H1 (cell line): ENCODE data around the gene NOC4L. TPM values are rescaled to one million over a fixed set of nuclear protein-coding genes. Genes with fewer than 3 reads are reported as not detected.

ENCODE experiments used
- CTCF ChIA-PET: fragments of 300-600 bp; sonication (Branson Sonifier 250); formaldehyde crosslinking; loops from one replicate; lab custom pipeline; 2021; ENCODE audit not compliant: partially characterized antibody; lab: Charles Lee
- POLR2A ChIA-PET: fragments of 300-600 bp; sonication (Branson Sonifier 250); formaldehyde crosslinking; loops from one replicate; lab custom pipeline; 2021; ENCODE audit warnings: inconsistent platforms; ENCODE audit not compliant: partially characterized antibody; lab: Charles Lee
- DNase-seq, 2 experiments: peaks; one replicate each; pipeline versions ENCODE4 v3.0.0 to v3.0.0-alpha.2; 2010 to 2022; ENCODE audit warnings: low spot score in 2 of 2, low read depth in 1 of 2, mixed read lengths in 1 of 2
- FAIRE-seq: peaks from 2 replicates; lab custom pipeline; 2011; peaks lifted over from hg19 to GRCh38; lab: Jason Lieb, UNC
- H2AFZ ChIP-seq: 2 replicates; pipeline ENCODE4 v1.8.1; 2012; ENCODE audit warnings: low read length, inconsistent platforms
- H2AK5ac ChIP-seq: 2 replicates; pipeline ENCODE4 v1.6.1; 2013; ENCODE audit warnings: low read depth, low read length
- H2BK120ac ChIP-seq: replicated peaks from 2 replicates; pipeline ENCODE3; 2013; ENCODE audit warnings: low read depth, low read length, inconsistent platforms
- H2BK12ac ChIP-seq: 2 replicates; pipeline ENCODE4 v1.6.1; 2013; ENCODE audit warnings: low read depth, low read length
- H2BK15ac ChIP-seq: 2 replicates; pipeline ENCODE4 v1.6.1; 2013; ENCODE audit warnings: low read length
- H2BK20ac ChIP-seq: 2 replicates; pipeline ENCODE4 v1.6.1; 2013; ENCODE audit warnings: low read length
- H2BK5ac ChIP-seq: 2 replicates; pipeline ENCODE4 v1.6.1; 2013; ENCODE audit warnings: low read depth, low read length
- H3K14ac ChIP-seq: 2 replicates; pipeline ENCODE4 v1.6.1; 2013; ENCODE audit warnings: inconsistent platforms; ENCODE audit not compliant: insufficient read length
- H3K18ac ChIP-seq: 2 replicates; pipeline ENCODE4 v1.6.1; 2013; ENCODE audit warnings: low read length; ENCODE audit errors: extremely low read depth
- H3K23ac ChIP-seq: 2 replicates; pipeline ENCODE4 v1.6.1; 2013; ENCODE audit warnings: inconsistent platforms; ENCODE audit not compliant: insufficient read length
- H3K23me2 ChIP-seq: 2 replicates; pipeline ENCODE4 v1.6.1; 2013; ENCODE audit warnings: low read depth, low read length
- H3K27ac ChIP-seq: 2 replicates; pipeline ENCODE4 v1.6.1; 2011; ENCODE audit warnings: low read depth, low read length, inconsistent platforms
- H3K27me3 ChIP-seq, 4 experiments: replicated peaks in 1 of 4; 1 replicate in 1 of 4; 2 replicates in 3 of 4; pipeline versions ENCODE4 v1.6.1 to v1.8.1; 2011 to 2013; ENCODE audit warnings: low read length in 3 of 4, mild to moderate bottlenecking in 3 of 4, inconsistent platforms in 2 of 4, mixed read lengths in 2 of 4, moderate library complexity in 1 of 4; ENCODE audit not compliant: control insufficient read depth in 3 of 4, insufficient read depth in 3 of 4; ENCODE audit errors: extremely low read depth in 1 of 4
- H3K36me3 ChIP-seq, 4 experiments: 2 replicates each; pipeline versions ENCODE4 v1.6.1 to v1.8.1; 2011 to 2013; ENCODE audit warnings: mild to moderate bottlenecking in 4 of 4, low read length in 3 of 4, moderate library complexity in 2 of 4, control low read depth in 1 of 4, inconsistent platforms in 1 of 4; ENCODE audit not compliant: insufficient read depth in 4 of 4, control insufficient read depth in 2 of 4
- H3K4ac ChIP-seq: replicated peaks from 2 replicates; pipeline ENCODE3; 2013; ENCODE audit warnings: low read length, low read depth, mixed read lengths, inconsistent platforms; ENCODE audit not compliant: insufficient read length
- H3K4me1 ChIP-seq, 4 experiments: replicated peaks in 1 of 4; 1 replicate in 1 of 4; 2 replicates in 3 of 4; pipeline versions ENCODE4 v1.6.1 to v1.8.1; 2011 to 2013; ENCODE audit warnings: low read length in 3 of 4, inconsistent platforms in 2 of 4, mixed read lengths in 1 of 4; ENCODE audit not compliant: insufficient read depth in 4 of 4, control insufficient read depth in 3 of 4
- H3K4me2 ChIP-seq, 2 experiments: 2 replicates each; pipeline versions ENCODE4 v1.6.1 to v1.8.1; 2011 to 2013; ENCODE audit warnings: low read depth in 2 of 2, low read length in 2 of 2, control low read depth in 1 of 2, inconsistent platforms in 1 of 2, mild to moderate bottlenecking in 1 of 2; ENCODE audit not compliant: insufficient read depth in 1 of 2
- H3K4me3 ChIP-seq, 4 experiments: fragments of 200-600, 300-600 bp in 1 of 4; sonication (generic), shearing (Covaris generic), sonication (Bioruptor Twin) in 1 of 4; 2 replicates each; pipeline versions ENCODE4 v1.5.1 to v1.8.1; 2011 to 2016; ENCODE audit warnings: low read length in 4 of 4, low read depth in 3 of 4, control low read depth in 2 of 4, inconsistent platforms in 2 of 4, mild to moderate bottlenecking in 2 of 4, mixed read lengths in 1 of 4, moderate library complexity in 1 of 4; ENCODE audit not compliant: insufficient read depth in 2 of 4; ENCODE audit errors: extremely low read depth in 1 of 4
- H3K56ac ChIP-seq: replicated peaks from 2 replicates; pipeline ENCODE3; 2013; ENCODE audit warnings: low read depth, mild to moderate bottlenecking, mixed read lengths, low read length, inconsistent platforms; ENCODE audit not compliant: insufficient read length
- H3K79me1 ChIP-seq: 2 replicates; pipeline ENCODE4 v1.6.1; 2013; ENCODE audit warnings: low read depth, low read length, control low read depth
- H3K79me2 ChIP-seq, 2 experiments: 2 replicates each; pipeline versions ENCODE4 v1.6.1 to v1.8.1; 2012 to 2013; ENCODE audit warnings: low read length in 2 of 2, mild to moderate bottlenecking in 2 of 2, inconsistent platforms in 1 of 2; ENCODE audit not compliant: insufficient read depth in 2 of 2, control insufficient read depth in 1 of 2
- H3K9ac ChIP-seq, 4 experiments: replicated peaks in 1 of 4; 1 replicate in 1 of 4; 2 replicates in 3 of 4; pipeline versions ENCODE4 v1.6.1 to v1.8.1; 2011 to 2013; ENCODE audit warnings: low read depth in 3 of 4, low read length in 3 of 4, control low read depth in 2 of 4, mild to moderate bottlenecking in 2 of 4, moderate library complexity in 2 of 4, inconsistent platforms in 1 of 4; ENCODE audit errors: extremely low read depth in 1 of 4
- H3K9me3 ChIP-seq, 2 experiments: 2 replicates each; pipeline versions ENCODE4 v1.6.1 to v1.8.1; 2012 to 2013; ENCODE audit warnings: mild to moderate bottlenecking in 2 of 2, moderate library complexity in 2 of 2, control low read depth in 1 of 2, inconsistent platforms in 1 of 2, low read depth in 1 of 2, low read length in 1 of 2, mixed read lengths in 1 of 2; ENCODE audit not compliant: insufficient read depth in 2 of 2
- H4K20me1 ChIP-seq, 2 experiments: replicated peaks in 1 of 2; 2 replicates each; pipeline versions ENCODE3 to v1.8.1; 2011 to 2013; ENCODE audit warnings: inconsistent platforms in 2 of 2, low read length in 2 of 2, mild to moderate bottlenecking in 1 of 2; ENCODE audit not compliant: insufficient read depth in 2 of 2, control insufficient read depth in 1 of 2
- H4K5ac ChIP-seq: 2 replicates; pipeline ENCODE4 v1.6.1; 2013; ENCODE audit warnings: low read length, low read depth, mixed read lengths, inconsistent platforms; ENCODE audit not compliant: insufficient read length
- H4K8ac ChIP-seq: 2 replicates; pipeline ENCODE4 v1.8.0; 2013; ENCODE audit warnings: mild to moderate bottlenecking, moderate library complexity, low read length, inconsistent platforms; ENCODE audit not compliant: insufficient read depth; ENCODE audit errors: extremely low read depth
- H4K91ac ChIP-seq: replicated peaks from 2 replicates; pipeline ENCODE3; 2013; ENCODE audit warnings: low read length, mixed read lengths, inconsistent platforms; ENCODE audit not compliant: insufficient read length
- EP300 ChIP-seq, 2 experiments: IDR thresholded peaks; 1 replicate in 1 of 2; 2 replicates in 1 of 2; pipeline ENCODE4 v1.6.1; 2011 to 2012; ENCODE audit warnings: low read depth in 2 of 2, low read length in 2 of 2, mild to moderate bottlenecking in 2 of 2, borderline replicate concordance in 1 of 2, inconsistent platforms in 1 of 2, moderate library complexity in 1 of 2
- KDM5A ChIP-seq: fragments of 200-600 bp; IDR thresholded peaks from 2 replicates; pipeline ENCODE4 v1.7.1; 2012; ENCODE audit warnings: mild to moderate bottlenecking, low read length, inconsistent platforms, mixed read lengths
- RAD21 ChIP-seq, 2 experiments: IDR thresholded peaks in 1 of 2; conservative IDR thresholded peaks in 1 of 2; 2 replicates each; pipeline ENCODE4 v1.6.1; 2011; ENCODE audit warnings: low read depth in 2 of 2, low read length in 2 of 2, improper control_type of control experiment in 1 of 2, inconsistent platforms in 1 of 2, mild to moderate bottlenecking in 1 of 2, moderate library complexity in 1 of 2
- RNF2 ChIP-seq: fragments of 200-900, 300-1000 bp; sonication (generic); IDR thresholded peaks from 2 replicates; pipeline ENCODE4 v1.7.1; 2016; ENCODE audit warnings: borderline replicate concordance, low read depth, mild to moderate bottlenecking, antibody characterized with exemption, low read length; ENCODE audit not compliant: poor library complexity, severe bottlenecking; ENCODE audit errors: missing control alignments
- SIN3A ChIP-seq, 2 experiments: IDR thresholded peaks in 1 of 2; conservative IDR thresholded peaks in 1 of 2; 2 replicates each; pipeline ENCODE4 v1.6.1; 2011 to 2012; ENCODE audit warnings: low read length in 2 of 2, improper control_type of control experiment in 1 of 2, low read depth in 1 of 2, mild to moderate bottlenecking in 1 of 2
- WGBS, 2 experiments: shearing (Covaris generic) in 1 of 2; methylation state at CpG; one replicate each; pipeline versions ENCODE4 v1.1.6 to v1.1.7; 2013 to 2015; ENCODE audit warnings: low lambda C conversion rate in 2 of 2, mixed read lengths in 2 of 2, inconsistent platforms in 1 of 2, low coverage in 1 of 2, missing lambda C conversion rate in 1 of 2; ENCODE audit not compliant: insufficient replicate concordance in 2 of 2, insufficient coverage in 1 of 2, insufficient read length in 1 of 2; ENCODE audit errors: extremely low coverage in 1 of 2, missing lambda C conversion rate in 1 of 2; 5-methylcytosine and 5-hydroxymethylcytosine counted together
- polyA plus RNA-seq, 7 experiments: library from polyadenylated mRNA; depleted of rRNA in 3 of 7; stranded (reverse) in 5 of 7; unstranded in 2 of 7; fragments of >200 nt in 5 of 7; fragments of 200-250 nt in 2 of 7; gene quantifications; 1 replicate in 5 of 7; 2 replicates in 1 of 7; 4 replicates in 1 of 7; pipeline versions ENCODE4 v1.2.1 to v1.2.3, GENCODE V29; 2011 to 2013; ENCODE audit warnings: missing spikeins in 2 of 7, mixed read lengths in 2 of 7
- total RNA-seq: library from RNA; stranded (reverse); fragmentation: NEBNext Ultra II Directional; extraction: Animal tissue kit (Norgen Biotek cat#: 25700); gene quantifications from 2 replicates; pipeline ENCODE4 v1.2.1, GENCODE V29; 2021

The NOC4L gene
- total and polyA plus RNA-seq, 2 of the 8 experiments (the other 6 are each of a cell fraction or from before 2014, with no cell fraction given): 26.8 to 40.3 TPM

GRCh38 chr12:132176920-132177551 is 32.8 kb downstream of the NOC4L start:
- Histone ChIP-seq H3K4me1 (0 out of 7 replicates have a peak, but pooled peaks cover 0 to 2% (median 0%) of the 10 kb centered on the region in 4 experiments), H3K4ac (no peak overlapping the region), H3K4me3 (no peak overlapping the region), H2AFZ (no peak overlapping the region), H2BK12ac (no peak overlapping the region), H3K79me2 (no peaks in the 10 kb centered on the region), H3K9ac (no peak overlapping the region), H3K18ac (no peak overlapping the region), H3K23me2 (peaks cover 6% of the 10 kb centered on the region; the same call in 1 of the 2 replicates), H3K14ac (no peak overlapping the region), H3K36me3 (no peaks in the 10 kb centered on the region; a peak in 1 of 8 replicates), H2BK15ac (no peak overlapping the region), H3K27me3 (peaks cover 0 to 33% (median 24%) of the 10 kb centered on the region in 4 experiments; a peak in 4 of 7 replicates), H3K4me2 (no peak overlapping the region), H4K5ac (no peak overlapping the region), H3K23ac (no peak overlapping the region), H4K20me1 (peaks cover 0 to 12% of the 10 kb centered on the region in 2 experiments), H3K9me3 (peaks cover 0 to 8% of the 10 kb centered on the region in 2 experiments; a peak in 1 of 4 replicates), H2AK5ac (no peak overlapping the region), H4K91ac (no peak overlapping the region), H4K8ac (no peak overlapping the region), H2BK20ac (no peak overlapping the region), H3K79me1 (no peaks in the 10 kb centered on the region), H3K27ac (no peak overlapping the region), H3K56ac (no peak overlapping the region), H2BK5ac (no peak overlapping the region), H2BK120ac (no peak overlapping the region)
- FAIRE-seq (no peak), DNase-seq (no peak)
- ChIA-PET CTCF (interaction anchor here (0.7 to 1.7 kb wide), 3 partner anchors 17 to 42 kb away, joined by 3 to 4 read pairs (median 4); no protein-coding TSS in a partner anchor), POLR2A (no interaction called here)
- WGBS, 2 experiments: 82% methylated on average over 25 of the region's 25 CpGs; no CpG with 5 or more reads in 1 of the 2 experiments
- TF ChIP-seq KDM5A (no peak), RNF2 (no peak), EP300 (IDR thresholded peaks at IDR 0.05; ENCODE audit: borderline replicate concordance in 1 of 2, low read depth in 2 of 2, low read length in 2 of 2) (no peak), RAD21 (IDR thresholded peaks at IDR 0.05 in 1 of 2, conservative IDR thresholded peaks at IDR 0.05 in 1 of 2; ENCODE audit: low read depth in 2 of 2, low read length in 2 of 2) (no peak), SIN3A (conservative IDR thresholded peaks at IDR 0.05 in 1 of 2, IDR thresholded peaks at IDR 0.05 in 1 of 2; ENCODE audit: low read depth in 1 of 2, low read length in 2 of 2) (no peak)
